ENCODE data around the gene PHF14.

PHF14 gene

GRCh38 chr7:11175371-11175770, 201.7 kb downstream of the PHF14 start:
- no peak for DNase-seq

- DNase-seq: peak; percentile 41 to 92 (median 53)
Measured at GRCh38 chr7:11175887-11176286, 202.2 kb downstream of the PHF14 start.

DNA sequence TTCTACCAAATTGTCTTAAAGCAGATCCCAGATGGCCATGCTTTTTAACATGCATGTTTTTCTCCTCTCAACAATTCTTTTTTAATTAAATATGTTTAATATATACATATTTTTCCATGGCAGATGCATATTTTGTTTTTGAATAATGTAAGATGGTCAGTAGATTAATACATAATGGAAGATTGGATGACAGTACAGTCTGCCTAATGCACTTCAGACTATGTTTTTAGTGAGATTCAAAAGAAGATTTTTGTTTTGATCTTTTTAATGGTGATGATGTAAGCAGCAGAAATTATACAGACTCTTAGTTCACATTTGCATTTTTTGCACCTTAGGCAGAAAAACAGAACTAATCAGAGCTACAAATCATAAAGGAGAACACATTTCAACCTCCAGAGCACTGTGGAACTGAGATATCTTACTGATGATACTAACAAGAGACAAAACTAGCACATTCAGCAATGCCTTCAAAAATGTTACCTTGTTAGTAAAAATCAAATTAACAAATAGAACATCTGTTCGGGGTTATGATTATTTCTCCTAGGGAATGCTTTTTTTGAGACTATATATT, 203.4 kb downstream of the PHF14 start:
- no peak for DNase-seq

- no peak for DNase-seq
Measured at GRCh38 chr7:11177793-11178192, 204.1 kb downstream of the PHF14 start.

- DNase-seq: no peak
Measured at GRCh38 chr7:11181590-11181989, 207.9 kb downstream of the PHF14 start.

DNA sequence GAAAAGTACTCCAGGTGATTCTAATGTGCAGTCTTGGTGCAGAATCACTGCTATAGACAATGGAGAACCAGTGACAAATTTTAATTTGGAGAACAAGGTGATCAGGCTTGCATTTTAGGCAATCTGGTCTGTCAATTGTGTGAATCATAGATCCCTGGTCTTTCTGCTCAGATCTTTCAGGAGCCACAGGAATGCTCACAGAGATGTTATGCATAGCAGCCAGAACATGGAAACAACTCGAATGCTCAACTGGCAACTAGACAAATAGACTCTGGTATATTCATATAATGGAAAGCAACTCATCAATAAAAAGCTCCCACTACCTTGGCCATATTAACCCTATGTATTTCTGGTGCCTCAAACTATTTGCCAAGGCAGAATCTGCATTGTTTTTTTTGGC, 209.1 kb downstream of the PHF14 start:
- DNase-seq: no peak

DNA sequence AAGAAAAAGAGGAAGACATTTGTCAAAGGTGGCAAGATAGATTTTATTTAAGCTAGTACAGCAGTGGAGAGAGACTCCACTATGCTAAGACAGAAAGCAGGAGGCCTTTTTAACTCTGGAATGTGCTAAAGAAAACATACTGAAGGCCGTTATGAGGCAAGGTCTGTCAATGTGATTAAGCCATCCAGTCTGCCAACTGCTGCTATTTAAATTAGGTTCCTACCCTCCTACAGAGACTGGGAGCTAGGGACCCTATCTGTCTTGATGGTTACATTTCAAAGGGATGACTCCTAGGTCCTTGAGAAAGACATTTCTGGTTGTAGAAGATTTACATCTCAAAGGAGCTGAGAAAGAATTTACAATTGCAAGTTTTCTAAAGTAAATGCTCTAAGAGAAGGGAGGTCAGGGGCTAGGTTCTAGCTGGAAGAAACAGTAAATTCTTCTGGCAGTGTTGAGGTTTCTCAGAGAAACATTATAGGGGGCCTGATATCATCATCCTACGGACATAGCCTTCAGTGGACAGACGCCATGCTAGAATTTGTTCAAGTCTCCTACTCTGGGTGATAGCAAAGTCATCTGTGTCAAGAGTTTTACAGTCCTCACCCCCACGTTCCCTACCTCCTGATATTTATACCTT, 211.6 kb downstream of the PHF14 start:
- no peak for DNase-seq

DNA sequence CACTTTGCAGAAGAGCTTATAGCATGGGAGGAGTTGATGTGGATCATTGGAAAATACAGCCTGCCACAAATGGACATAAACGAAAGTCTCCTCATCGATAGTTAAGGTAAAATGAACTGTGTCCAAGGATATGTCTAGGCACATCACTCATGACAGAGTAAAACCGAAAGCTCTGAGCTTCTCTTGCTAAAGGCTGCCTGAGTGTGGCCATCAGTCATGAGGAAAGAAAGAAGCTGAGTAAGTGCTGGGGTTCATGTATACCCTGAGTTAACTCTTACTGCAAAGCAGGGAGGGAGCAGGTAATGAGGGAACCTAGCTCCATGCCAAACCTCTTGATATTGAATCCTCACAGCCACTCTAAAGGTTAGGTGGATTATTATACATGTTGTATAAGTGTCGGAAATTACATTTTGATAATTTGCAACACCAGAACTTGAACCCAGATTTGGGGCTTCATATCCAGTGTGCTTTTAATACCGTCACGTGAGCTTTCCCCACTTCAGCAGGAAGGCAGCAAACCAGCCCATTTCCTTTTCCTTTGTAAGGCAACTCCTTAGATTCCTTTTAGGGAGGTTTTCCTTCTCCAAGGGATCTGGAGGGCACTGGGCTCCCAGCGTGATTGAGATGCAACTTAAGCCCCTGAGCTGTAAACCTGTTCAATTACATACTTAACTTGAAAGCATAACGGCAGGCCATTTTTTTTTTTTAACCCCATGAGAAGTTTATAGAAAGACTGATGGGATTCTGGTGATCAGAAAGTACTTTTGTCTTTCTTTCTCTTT, 215.0 kb downstream of the PHF14 start:
- no peak for DNase-seq

DNA sequence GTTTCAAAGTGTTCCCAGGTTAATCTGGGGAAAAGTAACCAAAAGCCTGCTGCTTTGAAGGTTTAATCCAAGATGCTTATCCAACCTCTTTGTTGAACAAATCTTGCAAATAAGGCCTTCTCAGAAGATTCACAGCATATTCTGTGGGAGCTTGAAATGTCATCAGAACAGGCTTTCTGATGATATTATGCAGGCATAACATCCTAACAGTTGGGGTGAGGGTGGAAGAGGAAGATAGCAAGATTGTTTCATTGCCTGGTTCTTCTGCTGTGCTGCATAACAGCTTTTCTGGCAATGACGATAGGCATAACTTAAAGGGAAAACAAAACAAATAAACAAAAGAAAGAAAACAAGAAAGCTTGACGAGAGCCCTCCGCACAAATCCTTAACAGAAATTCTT, 217.4 kb downstream of the PHF14 start:
- no peak for DNase-seq

DNA sequence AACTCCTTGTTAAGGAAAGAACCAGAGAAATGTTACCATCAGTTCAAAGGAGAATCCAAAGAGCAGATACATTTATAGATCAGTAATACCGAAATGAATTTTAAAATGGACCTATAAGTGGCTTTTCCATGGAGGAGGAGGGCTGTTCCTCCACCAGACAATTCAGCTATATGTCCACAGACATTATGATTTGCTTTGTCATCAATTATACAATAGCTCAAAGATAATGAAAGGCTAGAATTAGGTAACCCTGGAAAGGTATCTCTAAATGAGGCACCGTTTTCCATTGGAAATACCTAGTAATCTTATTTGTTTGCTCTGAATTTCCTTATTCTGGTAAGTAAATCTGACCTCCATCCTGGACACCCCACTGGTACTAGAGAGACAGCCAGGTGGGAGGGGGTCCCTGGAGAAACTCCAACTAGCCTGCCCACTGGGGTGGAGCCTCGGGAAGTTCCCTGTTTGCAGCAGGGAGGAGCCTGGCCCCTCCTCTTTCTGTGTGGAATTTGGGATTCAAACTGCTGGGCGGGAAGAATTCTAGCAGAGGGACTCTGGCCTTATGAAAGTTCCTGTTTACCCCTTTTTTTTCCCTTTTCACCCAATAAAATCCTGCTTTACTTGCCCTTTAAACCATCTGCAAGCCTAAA, 218.0 kb downstream of the PHF14 start:
- peak in 2 of 3 experiments; percentile 18 to 23 for DNase-seq

DNA sequence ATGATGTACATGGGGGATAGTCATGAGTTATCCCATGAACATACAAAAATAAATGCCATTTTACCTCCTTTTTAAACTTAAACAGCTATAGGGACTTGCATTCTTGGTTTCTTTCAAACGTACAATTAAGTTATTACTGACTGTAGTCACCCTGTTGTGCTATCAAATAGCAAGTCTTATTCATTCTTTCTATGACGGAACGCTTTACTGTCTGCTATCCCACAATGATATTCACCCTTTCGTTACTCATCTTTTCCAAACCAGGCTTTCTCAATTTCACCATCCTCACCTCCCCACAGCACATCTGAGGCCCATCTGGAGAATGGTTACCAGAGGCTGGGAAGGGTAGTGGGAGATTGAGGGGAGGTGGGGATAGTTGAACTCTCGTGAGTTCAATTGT, 218.8 kb downstream of the PHF14 start:
- DNase-seq: no peak

DNA sequence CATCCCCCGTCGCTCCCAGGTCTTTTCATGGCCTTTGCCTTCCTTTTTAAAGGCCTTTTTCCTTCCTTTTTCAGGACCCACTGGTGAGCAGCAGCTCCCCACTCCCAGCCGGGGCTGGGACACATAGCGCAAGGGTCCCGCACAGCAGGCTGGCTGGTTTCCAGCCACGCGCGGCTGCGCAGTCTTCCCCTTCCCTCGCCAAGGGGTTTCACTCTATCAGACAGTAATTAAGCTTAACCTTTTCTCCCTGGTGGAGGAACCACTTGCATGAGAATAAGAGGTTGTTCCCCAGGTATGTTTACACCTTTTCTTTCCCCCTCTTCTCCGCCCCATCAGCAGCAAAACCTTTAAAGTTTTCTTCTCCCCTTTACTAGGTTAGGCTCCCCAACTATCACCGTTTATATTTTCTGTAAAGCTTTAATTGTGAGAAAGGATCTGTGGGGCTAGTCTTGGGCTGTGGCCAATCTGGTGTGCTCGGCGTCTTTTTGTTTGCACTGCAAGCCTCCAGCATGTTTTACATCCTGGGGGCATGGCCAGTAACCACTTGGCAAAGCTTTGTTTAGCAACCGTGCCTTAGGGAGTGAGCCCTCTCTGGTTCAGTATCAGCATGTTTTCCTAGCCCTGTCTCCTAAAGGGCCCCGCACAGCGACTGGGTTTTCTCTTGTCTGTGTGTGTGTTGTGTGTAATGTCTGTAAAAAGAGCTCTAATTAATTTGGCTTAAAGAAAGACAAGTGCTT, 219.6 kb downstream of the PHF14 start:
- DNase-seq: peak; percentile 56 to 95 (median 84)

GRCh38 chr7:11193888-11194287, 220.2 kb downstream of the PHF14 start:
- DNase-seq: peak in 2 of 3 experiments; percentile 48 to 69

DNA sequence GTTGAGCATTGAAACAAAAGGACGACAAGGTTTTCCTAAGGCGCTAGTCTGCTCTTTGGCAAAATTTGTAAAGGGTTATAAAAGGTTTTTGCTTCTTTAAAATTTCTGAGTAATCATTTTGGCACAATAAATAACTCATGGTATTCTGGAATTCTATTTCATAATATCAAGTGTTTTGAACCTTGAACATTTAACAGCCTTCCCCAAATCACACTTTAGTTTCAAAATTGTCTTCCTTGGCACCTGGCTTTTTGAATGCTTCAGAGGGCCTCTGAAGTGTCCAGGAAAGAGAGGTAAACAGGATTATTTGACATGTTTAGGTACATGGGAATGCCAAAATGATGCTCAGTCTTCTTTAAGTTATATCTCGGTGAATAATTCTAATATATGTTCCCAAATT, 220.8 kb downstream of the PHF14 start:
- no peak for DNase-seq

DNA sequence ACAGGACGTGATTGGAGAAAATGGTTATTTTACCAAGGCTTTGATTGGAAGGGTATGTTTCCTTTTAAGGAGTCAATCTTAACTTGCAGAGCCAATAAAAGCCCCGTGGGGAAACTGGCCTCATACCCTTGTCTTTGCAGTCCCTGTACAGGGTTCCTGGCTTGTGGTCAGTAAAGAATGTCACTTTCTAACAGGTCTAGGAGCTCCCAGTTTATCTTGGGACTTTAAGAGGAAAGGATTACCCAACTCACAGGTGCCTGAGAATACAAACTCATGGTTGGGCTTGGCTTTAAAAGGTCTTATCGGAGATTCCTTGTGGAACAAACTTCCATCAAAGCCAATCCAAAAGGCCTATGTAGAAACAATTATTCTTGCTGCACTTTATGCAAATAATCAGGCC, 221.8 kb downstream of the PHF14 start:
- DNase-seq: no peak

- no peak for DNase-seq
Measured at GRCh38 chr7:11196143-11196542, 222.5 kb downstream of the PHF14 start.

DNA sequence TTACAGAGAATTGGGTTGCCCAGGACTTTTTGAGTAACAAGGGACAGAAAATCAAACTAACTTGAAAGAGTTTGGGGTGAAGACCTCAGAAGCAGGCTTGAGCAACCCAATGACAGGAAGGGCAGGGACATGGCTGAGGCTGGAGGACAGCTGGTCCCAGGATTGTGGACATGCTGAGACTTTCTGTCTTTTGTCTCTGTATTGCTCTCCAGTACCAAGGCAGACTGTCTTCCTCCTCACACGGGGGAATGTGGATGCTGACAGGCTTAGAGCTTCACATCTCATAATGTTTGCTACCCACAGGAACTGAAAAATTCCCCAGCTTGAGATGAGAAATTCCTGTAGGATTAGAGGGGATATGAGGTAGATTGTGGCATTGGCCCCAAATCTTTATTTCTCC, 229.6 kb downstream of the PHF14 start:
- DNase-seq: no peak

DNA sequence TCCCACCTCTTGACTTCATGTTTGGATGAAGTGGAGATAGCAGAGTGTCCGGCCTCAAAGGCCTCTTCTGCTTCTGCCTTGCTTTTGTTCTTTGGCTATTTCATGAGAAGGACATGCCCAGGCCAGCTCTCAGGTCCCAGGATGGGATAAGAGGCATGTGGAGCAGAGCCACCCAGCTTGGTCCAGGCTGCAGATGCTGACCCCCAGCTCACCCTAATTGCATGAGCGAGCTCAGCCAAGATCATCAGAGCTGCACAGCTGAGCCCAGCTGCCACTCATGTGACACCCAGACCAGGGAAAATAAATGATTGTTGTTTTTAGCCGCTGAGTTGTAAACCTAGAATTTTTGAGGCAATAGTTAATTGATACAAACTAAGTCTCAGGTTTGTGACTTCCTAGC, 230.0 kb downstream of the PHF14 start:
- no peak for DNase-seq

- DNase-seq: peak in 1 of 3 experiments; percentile 61
Measured at GRCh38 chr7:11206177-11206899, 232.7 kb downstream of the PHF14 start.

GRCh38 chr7:11207565-11207964, 233.9 kb downstream of the PHF14 start:
- no peak for DNase-seq

- peak in 2 of 3 experiments; percentile 6 to 29 for DNase-seq
Measured at GRCh38 chr7:11208883-11209465, 235.3 kb downstream of the PHF14 start.

DNA sequence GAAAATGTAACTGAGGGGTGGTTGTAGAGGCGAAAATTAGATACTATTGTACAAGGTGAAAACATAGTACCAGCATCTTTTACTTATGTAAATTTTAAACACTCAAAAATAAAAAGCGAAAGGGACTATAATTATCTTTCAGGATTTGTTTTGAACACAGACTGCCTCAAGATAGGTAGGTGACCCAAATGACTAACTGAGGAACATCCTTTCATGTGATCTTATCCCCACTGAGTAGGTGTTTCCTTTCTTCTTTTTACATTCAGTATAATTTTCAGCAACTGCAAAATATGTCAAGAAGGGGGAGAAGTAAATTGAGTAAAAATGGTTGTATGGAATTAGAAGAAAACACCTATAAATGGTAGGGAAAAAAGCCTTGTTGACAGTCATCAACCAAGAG, 236.7 kb downstream of the PHF14 start:
- no peak for DNase-seq
